GM12801 (cell line): Measurements from ENCODE around the gene CETP.

Experiments
- CTCF ChIP-seq: IDR thresholded peaks from one replicate; pipeline ENCODE4 v1.5.1; 2011; ENCODE audit warnings: control low read depth; ENCODE audit not compliant: insufficient read length; ENCODE audit errors: extremely low read depth

The CETP gene

GRCh38 chr16:56931892-56932720 lies 29.6 kb upstream of the CETP start, which contains the start of gene HERPUD1:
TSS of gene HERPUD1 (plus strand) at chr16:56932142. CDS start at chr16:56932245, 103 bp downstream.
- TF ChIP-seq CTCF: no peak

GRCh38 chr16:56932721-56933619 lies 28.8 kb upstream of the CETP start:
- TF ChIP-seq CTCF: no peak

- no peak for TF ChIP-seq CTCF
Measured at GRCh38 chr16:56933828-56934598, 27.7 kb upstream of the CETP start.

GRCh38 chr16:56935201-56935600 lies 26.5 kb upstream of the CETP start:
- no peak for TF ChIP-seq CTCF

GRCh38 chr16:56936491-56936890 lies 25.3 kb upstream of the CETP start:
- TF ChIP-seq CTCF: no peak

- no peak for TF ChIP-seq CTCF
Measured at GRCh38 chr16:56936950-56937349, 24.8 kb upstream of the CETP start.
